Lung (tissue), 12 donors: Measurements from ENCODE around the gene ATP9A. TPM values are rescaled to one million over a fixed set of nuclear protein-coding genes. Genes with fewer than 3 reads are reported as not detected.
"Not testable (repeated sequence)": the region's sequence is repeated elsewhere in the genome, so short reads cannot be mapped to it uniquely, and the experiment has no call there.

Experiments used
- ATAC-seq: fragments of 200-7000 bp; cut with Tn5 transposase; one replicate; pipeline ENCODE4 v1.9.1; 2020; ENCODE audit warnings: moderate number of reproducible peaks; ENCODE audit not compliant: insufficient read depth, low FRiP score
- DNase-seq, 3 donors: peaks; one replicate each; pipeline ENCODE4 v3.0.0-alpha.2; 2013 to 2017
- H3K27ac ChIP-seq, 2 donors: one replicate each; pipeline ENCODE4 v1.5.1; 2013; ENCODE audit warnings: mild to moderate bottlenecking in 2 of 2, moderate library complexity in 2 of 2, control low read depth in 1 of 2, inconsistent platforms in 1 of 2, low read depth in 1 of 2, low read length in 1 of 2
- H3K27me3 ChIP-seq, 3 donors: one replicate each; pipeline ENCODE4 v1.5.1; 2013; ENCODE audit warnings: low read length in 2 of 3; ENCODE audit not compliant: control insufficient read depth in 3 of 3, insufficient read depth in 3 of 3
- H3K36me3 ChIP-seq, 4 donors: one replicate each; pipeline ENCODE4 v1.5.1; 2013; ENCODE audit warnings: low read length in 4 of 4, mild to moderate bottlenecking in 1 of 4, moderate library complexity in 1 of 4; ENCODE audit not compliant: control insufficient read depth in 4 of 4, insufficient read depth in 4 of 4
- H3K4me1 ChIP-seq, 5 donors: one replicate each; pipeline ENCODE4 v1.5.1; 2013; ENCODE audit warnings: low read length in 5 of 5, mild to moderate bottlenecking in 2 of 5, moderate library complexity in 1 of 5; ENCODE audit not compliant: control insufficient read depth in 5 of 5, insufficient read depth in 5 of 5
- H3K4me3 ChIP-seq: one replicate; pipeline ENCODE4 v1.5.1; 2013; ENCODE audit warnings: mild to moderate bottlenecking, control low read depth, moderate library complexity
- H3K9ac ChIP-seq, 2 donors: one replicate each; pipeline ENCODE4 v1.5.1; 2013; ENCODE audit warnings: low read length in 2 of 2, control low read depth in 1 of 2; ENCODE audit not compliant: insufficient read depth in 1 of 2
- H3K9me3 ChIP-seq, 4 donors: one replicate each; pipeline ENCODE4 v1.5.1; 2013; ENCODE audit warnings: low read length in 3 of 4, mild to moderate bottlenecking in 1 of 4, moderate library complexity in 1 of 4; ENCODE audit not compliant: control insufficient read depth in 4 of 4, insufficient read depth in 3 of 4
- WGBS, 2 donors: extraction: QIAGEN DNeasy Blood & Tissue Kit; methylation state at CpG; one replicate each; pipeline ENCODE4 v1.1.7; 2013; 5-methylcytosine and 5-hydroxymethylcytosine counted together
- polyA plus RNA-seq, 2 donors: library from polyadenylated mRNA; stranded (reverse); fragments of 200-250 nt; gene quantifications; one replicate each; pipeline ENCODE4 v1.2.1, GENCODE V29; 2013
- total RNA-seq, 2 donors: library from RNA; depleted of rRNA in 1 of 2; stranded (reverse); fragments of >200 nt in 1 of 2; gene quantifications; one replicate each; pipeline ENCODE4 v1.2.1, GENCODE V29; 2014 to 2021
- TF ChIP-seq, protein P1 (sequence below): IDR thresholded peaks from 2 replicates; pipeline ENCODE4 v1.5.1; 2012; ENCODE audit warnings: mild to moderate bottlenecking; ENCODE audit errors: control extremely low read depth, extremely low read depth
- donor health status: control.
- donor health status: control.
- donor health status: Bipolar disorder and iron deficiency.
- donor health status: healthy.
- donor health status: DM: yes; HTN: yes; CAD: no.

The ATP9A gene
- total and polyA plus RNA-seq, 4 donors: 3.3 to 43.6 (median 14.9) TPM

DNA sequence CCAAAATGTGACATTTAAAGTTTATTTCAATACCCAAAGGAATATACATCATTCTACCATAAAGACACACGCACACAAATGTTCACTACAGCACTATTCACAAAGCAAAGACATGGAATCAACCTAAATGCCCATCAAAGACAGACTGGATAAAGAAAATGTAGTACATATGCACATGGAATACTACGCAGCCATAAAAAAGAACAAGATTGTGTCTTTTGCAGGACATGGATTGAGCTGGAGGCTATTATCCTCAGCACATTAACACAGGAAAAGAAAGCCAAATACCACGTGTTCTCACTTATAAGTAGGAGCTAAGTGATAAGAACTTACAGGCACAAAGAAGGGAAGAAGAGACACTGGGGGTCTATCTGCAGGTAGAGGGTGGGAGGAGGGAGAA, 22.4 kb downstream of the ATP9A start:
- no peak for ATAC-seq
- TF ChIP-seq, protein P1, sequence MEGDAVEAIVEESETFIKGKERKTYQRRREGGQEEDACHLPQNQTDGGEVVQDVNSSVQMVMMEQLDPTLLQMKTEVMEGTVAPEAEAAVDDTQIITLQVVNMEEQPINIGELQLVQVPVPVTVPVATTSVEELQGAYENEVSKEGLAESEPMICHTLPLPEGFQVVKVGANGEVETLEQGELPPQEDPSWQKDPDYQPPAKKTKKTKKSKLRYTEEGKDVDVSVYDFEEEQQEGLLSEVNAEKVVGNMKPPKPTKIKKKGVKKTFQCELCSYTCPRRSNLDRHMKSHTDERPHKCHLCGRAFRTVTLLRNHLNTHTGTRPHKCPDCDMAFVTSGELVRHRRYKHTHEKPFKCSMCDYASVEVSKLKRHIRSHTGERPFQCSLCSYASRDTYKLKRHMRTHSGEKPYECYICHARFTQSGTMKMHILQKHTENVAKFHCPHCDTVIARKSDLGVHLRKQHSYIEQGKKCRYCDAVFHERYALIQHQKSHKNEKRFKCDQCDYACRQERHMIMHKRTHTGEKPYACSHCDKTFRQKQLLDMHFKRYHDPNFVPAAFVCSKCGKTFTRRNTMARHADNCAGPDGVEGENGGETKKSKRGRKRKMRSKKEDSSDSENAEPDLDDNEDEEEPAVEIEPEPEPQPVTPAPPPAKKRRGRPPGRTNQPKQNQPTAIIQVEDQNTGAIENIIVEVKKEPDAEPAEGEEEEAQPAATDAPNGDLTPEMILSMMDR: no peak
- Histone ChIP-seq H3K27me3 (no peaks in the 10 kb centered on the region), H3K9me3 (no peaks in the 10 kb centered on the region), H3K27ac (no peak overlapping the region), H3K4me3 (no peak overlapping the region), H3K9ac (no peak overlapping the region), H3K36me3 (no peaks in the 10 kb centered on the region), H3K4me1 (peaks cover 0 to 13% (median 4%) of the 10 kb centered on the region in 5 donors)
- WGBS, 2 donors: 88 to 91% methylated on average over 3 of the region's 3 CpGs
- DNase-seq: no peak

DNA sequence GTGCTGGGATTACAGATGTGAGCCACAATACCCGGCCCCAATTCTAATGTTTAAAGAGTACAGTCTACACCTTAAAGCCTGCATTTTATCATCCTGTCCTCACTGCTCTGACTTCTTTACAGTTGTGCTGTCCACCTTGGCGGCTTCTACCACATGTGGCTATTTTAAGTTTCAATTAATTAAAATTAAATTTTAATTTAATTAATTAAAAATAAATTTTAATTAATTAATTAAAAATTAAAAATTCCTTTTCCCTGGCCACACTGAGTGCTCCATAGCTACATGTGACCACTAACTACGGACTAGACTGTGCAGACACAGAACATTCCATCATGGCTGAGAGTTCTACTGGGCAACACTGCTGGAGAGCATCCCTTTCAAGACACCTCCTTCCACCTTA, 27.4 kb downstream of the ATP9A start:
- 94 to 96% methylated on average over 3 of the region's 3 CpGs for WGBS, 2 donors
- peaks cover 0 to 10% (median 4%) of the 10 kb centered on the region in 5 donors for H3K4me1 ChIP-seq
- H3K9me3 ChIP-seq: no peaks in the 10 kb centered on the region
- no peaks in the 10 kb centered on the region for H3K27me3 ChIP-seq
- no peak overlapping the region for H3K9ac ChIP-seq
- H3K36me3 ChIP-seq: no peaks in the 10 kb centered on the region
- ATAC-seq (no peak), DNase-seq (no peak)
- TF ChIP-seq, protein P1: no peak
- no peak overlapping the region for H3K4me3 ChIP-seq
- H3K27ac ChIP-seq: no peak overlapping the region

DNA sequence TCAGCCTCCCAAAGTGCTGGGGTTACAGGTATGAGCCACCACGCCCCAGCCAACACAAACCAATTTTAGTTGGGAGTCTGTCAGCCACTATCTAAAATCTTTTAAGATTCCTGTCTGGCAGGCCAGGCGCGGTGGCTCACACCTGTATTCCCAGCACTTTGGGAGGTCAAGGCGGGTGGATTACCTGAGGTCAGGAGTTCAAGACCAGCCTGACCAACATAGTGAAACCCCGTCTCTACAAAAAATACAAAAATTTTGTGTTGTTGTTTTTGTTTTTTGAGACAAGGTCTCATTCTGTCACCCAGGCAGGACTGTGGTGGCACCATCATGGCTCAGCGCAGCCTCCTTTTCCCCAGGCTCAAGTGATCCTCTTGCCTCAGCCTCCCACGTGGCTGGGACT, 27.9 kb downstream of the ATP9A start:
- H3K36me3 ChIP-seq, DNase-seq, H3K9me3 ChIP-seq, H3K27me3 ChIP-seq, H3K9ac ChIP-seq, H3K4me3 ChIP-seq, ATAC-seq, H3K27ac ChIP-seq: not testable (repeated sequence)
- WGBS, 2 donors: 98% methylated on average over 6 to 7 of the region's 7 CpGs
- peaks cover 0 to 13% (median 4%) of the 10 kb centered on the region in 5 donors for H3K4me1 ChIP-seq

DNA sequence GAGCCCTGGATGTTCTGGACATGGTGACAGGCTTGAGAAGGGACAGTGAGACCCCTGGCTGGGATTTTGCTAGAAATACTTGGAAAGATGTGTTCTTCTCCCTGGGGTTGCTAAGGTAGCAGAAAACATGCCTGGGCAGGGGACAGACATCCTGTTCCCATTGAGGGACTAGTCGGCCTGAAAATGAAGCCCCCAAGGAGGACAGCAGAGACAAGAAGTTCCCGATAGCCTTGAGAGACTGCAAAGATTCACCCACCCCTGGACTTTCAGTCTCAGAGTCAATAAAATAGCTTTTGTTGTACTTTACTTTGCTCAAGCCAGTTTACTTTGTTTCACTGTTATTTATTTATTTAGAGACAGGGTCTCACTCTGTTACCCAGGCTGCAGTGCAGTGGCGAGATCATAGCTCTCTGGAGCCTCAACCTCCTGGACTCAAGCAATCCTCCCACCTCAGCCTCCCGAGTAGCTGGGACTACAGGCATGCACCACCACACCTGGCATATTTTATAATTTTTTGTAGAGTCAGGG, 28.4 kb downstream of the ATP9A start:
- H3K4me1 ChIP-seq: peaks cover 0 to 14% (median 4%) of the 10 kb centered on the region in 5 donors

More for the DNA sequence above, 28.4 kb downstream of the ATP9A start:
- Histone ChIP-seq H3K9ac (no peak overlapping the region), H3K27ac (no peak overlapping the region), H3K36me3 (no peaks in the 10 kb centered on the region), H3K9me3 (no peaks in the 10 kb centered on the region), H3K4me3 (no peak overlapping the region), H3K27me3 (no peaks in the 10 kb centered on the region)
- WGBS, 2 donors: 94 to 97% methylated on average over 4 of the region's 4 CpGs
- TF ChIP-seq, protein P1: no peak
- ATAC-seq: no peak
- DNase-seq: no peak
